Central memory CD8-positive, alpha-beta T cell (primary cell): ENCODE measurements around the gene SNRPD3.

Experiments
- ATAC-seq: fragments of 150-1000 bp; cut with Tn5 transposase; replicated peaks from 2 replicates; pipeline ENCODE4 v1.10.0; 2022; ENCODE audit warnings: mild to moderate bottlenecking, moderate FRiP score, moderate number of reproducible peaks; ENCODE audit not compliant: poor library complexity, severe bottlenecking; ENCODE audit errors: extremely low read depth
- DNase-seq, 2 donors: peaks; one replicate each; pipeline ENCODE4 v3.0.0; 2021; ENCODE audit warnings: low spot score in 2 of 2
- H3K27ac Mint-ChIP-seq: one replicate; pipeline ENCODE4 v1.8.0; 2022; ENCODE audit warnings: low read depth, mild to moderate bottlenecking, moderate library complexity, mixed read lengths
- H3K27me3 Mint-ChIP-seq: one replicate; pipeline ENCODE4 v1.8.0; 2022; ENCODE audit warnings: mixed read lengths
- H3K36me3 Mint-ChIP-seq: one replicate; pipeline ENCODE4 v1.8.0; 2022; ENCODE audit warnings: mild to moderate bottlenecking, moderate library complexity, mixed read lengths; ENCODE audit not compliant: insufficient read depth
- H3K4me1 Mint-ChIP-seq: one replicate; pipeline ENCODE4 v1.8.0; 2022; ENCODE audit warnings: mixed read lengths
- H3K4me3 Mint-ChIP-seq: one replicate; pipeline ENCODE4 v1.8.0; 2022; ENCODE audit warnings: mild to moderate bottlenecking, moderate library complexity, mixed read lengths
- H3K9me3 Mint-ChIP-seq: one replicate; pipeline ENCODE4 v1.8.0; 2022; ENCODE audit warnings: mixed read lengths

The SNRPD3 gene

DNA sequence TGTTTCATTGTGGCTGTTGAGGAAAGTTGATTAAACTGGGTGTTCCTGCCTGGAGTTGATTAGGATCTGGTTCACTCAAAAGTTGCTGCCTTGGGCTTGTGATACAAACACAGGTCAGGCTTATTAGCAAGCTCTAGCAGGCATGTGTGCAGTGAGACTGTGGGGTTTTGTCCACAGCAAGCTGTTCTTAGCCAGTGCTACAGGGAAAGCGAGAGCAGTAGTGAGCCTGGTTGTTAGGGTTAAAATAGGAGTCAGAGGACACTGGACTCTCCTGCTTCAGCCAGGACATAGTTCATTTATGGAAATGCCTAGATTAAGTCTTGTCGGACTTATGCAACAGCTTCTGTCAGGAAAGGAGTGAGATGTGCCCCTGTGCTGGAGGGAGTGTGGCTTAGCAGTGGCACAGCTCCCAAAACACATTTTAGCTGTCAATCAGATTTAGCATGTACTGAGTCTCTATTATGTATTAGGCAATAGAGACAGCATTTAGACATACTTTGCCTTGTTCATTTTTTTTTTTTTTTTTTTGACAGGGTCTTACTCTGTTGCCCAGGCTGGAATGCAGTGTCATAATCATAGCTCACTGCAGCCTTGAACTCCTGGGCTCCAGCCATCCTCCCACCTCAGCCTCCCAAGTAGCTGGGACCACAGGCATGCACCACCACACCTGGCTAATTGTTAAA, 8.7 kb downstream of the SNRPD3 start:
- ATAC-seq = no peak
- peak overlapping the region; percentile 44 for H3K27ac Mint-ChIP-seq
- no peak overlapping the region for H3K4me3 Mint-ChIP-seq
- no peaks in the 10 kb centered on the region for H3K9me3 Mint-ChIP-seq
- H3K36me3 Mint-ChIP-seq = peaks cover 56% of the 10 kb centered on the region
- H3K4me1 Mint-ChIP-seq = peaks cover 43% of the 10 kb centered on the region
- no peaks in the 10 kb centered on the region for H3K27me3 Mint-ChIP-seq
- DNase-seq = no peak

- Mint-ChIP-seq H3K36me3 (peaks cover 58% of the 10 kb centered on the region), H3K4me3 (no peak overlapping the region), H3K27me3 (no peaks in the 10 kb centered on the region), H3K27ac (no peak overlapping the region), H3K4me1 (peaks cover 43% of the 10 kb centered on the region), H3K9me3 (no peaks in the 10 kb centered on the region)
- no peak for DNase-seq
- ATAC-seq = no peak
These were observed 9.3 kb downstream of the SNRPD3 start for GRCh38 chr22:24565077-24565476.

- H3K36me3 Mint-ChIP-seq = peaks cover 55% of the 10 kb centered on the region
- no peaks in the 10 kb centered on the region for H3K9me3 Mint-ChIP-seq
- no peak for DNase-seq
- no peaks in the 10 kb centered on the region for H3K27me3 Mint-ChIP-seq
- H3K4me1 Mint-ChIP-seq = peaks cover 38% of the 10 kb centered on the region
- ATAC-seq = no peak
- H3K27ac Mint-ChIP-seq = no peak overlapping the region
- no peak overlapping the region for H3K4me3 Mint-ChIP-seq
These were observed 11.2 kb downstream of the SNRPD3 start for GRCh38 chr22:24566899-24567511.

DNA sequence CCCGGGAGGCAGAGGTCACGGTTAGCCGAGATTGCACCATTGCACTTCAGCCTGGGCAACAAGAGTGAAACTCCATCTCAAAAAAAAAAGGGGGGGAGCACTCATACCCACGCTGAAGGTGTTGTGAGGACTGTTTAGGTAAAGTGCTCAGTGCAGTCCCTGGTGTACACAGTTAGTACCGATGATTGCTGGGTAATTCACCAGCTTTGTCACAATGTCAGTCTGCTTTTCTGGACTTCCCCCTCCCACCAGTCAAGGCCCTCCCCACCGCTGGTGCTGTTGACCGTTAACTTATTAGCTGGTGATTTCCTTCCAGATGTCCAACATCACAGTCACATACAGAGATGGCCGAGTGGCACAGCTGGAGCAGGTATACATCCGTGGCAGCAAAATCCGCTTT, 11.9 kb downstream of the SNRPD3 start:
- Mint-ChIP-seq H3K9me3 (no peaks in the 10 kb centered on the region), H3K27me3 (no peaks in the 10 kb centered on the region), H3K36me3 (peaks cover 56% of the 10 kb centered on the region), H3K27ac (no peak overlapping the region), H3K4me1 (peaks cover 37% of the 10 kb centered on the region), H3K4me3 (no peak overlapping the region)
- no peak for ATAC-seq
- DNase-seq = no peak

DNA sequence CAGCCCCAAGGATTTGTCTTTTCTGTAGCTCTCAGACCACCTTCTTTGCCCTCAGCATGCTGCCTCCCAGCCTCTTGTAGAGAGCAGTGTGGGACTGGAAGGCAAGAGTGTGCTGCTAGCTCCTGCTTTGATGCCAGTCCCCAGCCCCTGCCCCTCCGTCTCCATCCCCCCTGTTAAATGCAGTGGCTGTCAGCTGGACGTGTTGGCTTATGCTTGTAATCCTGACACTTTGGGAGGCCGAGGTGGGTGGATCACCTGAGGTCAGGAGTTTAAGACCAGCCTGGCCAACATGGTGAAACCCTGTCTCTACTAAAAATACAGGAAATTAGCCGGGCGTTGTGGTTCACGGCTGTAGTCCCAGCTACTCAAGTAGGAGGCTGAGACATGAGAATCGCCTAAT, 15.5 kb downstream of the SNRPD3 start:
- Mint-ChIP-seq H3K4me3 (no peak overlapping the region), H3K36me3 (peaks cover 57% of the 10 kb centered on the region), H3K4me1 (peaks cover 10% of the 10 kb centered on the region), H3K27ac (no peak overlapping the region), H3K9me3 (no peaks in the 10 kb centered on the region), H3K27me3 (no peaks in the 10 kb centered on the region)
- DNase-seq (no peak), ATAC-seq (no peak)

GRCh38 chr22:24576778-24577177, 21.0 kb downstream of the SNRPD3 start:
- no peak for ATAC-seq

DNA sequence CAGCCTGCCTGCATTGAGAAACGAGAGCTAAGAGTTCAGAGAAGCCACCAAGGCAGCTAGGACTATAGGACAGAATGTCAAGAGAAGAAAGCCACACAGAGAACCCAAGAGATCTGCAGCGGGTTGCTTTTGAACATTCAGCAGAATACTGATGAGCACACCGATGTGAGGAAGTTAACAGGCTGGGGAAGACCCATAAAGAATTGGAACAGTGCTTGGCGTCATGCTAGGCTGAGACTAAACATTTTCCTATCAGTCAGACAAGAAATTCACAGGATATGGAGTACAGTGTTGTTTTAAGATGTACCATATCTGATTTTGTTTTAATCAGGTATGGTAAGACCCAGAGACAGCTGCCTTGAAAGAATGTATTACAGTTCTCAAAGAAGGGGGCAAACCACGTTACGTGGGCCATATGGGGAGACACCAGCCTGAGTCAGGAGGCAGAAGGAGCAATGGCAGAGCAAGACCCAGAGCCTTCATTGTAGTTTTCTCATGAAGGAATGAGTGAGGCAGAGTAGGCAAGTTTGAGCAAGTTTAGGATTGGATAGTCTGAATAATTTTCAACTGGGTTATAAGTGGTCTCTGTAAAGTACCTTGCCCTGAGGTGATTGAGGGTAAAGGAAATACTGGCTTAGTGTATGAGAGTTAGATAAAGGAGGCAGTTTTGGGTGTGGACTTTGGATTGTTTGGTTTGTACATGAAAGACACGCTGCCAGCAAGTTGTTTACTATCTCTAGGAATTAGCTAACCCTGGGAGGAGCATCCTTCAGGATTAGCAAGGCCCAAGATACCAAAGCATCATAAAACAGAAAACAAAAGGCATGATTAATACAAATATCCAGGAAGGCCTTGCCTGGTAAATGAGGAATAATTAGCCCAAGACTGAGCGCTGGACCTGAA, 22.8 kb downstream of the SNRPD3 start:
- Mint-ChIP-seq H3K27me3 (no peaks in the 10 kb centered on the region), H3K36me3 (peaks cover 19% of the 10 kb centered on the region), H3K9me3 (no peaks in the 10 kb centered on the region), H3K27ac (peak overlapping the region; percentile 58), H3K4me3 (no peak overlapping the region), H3K4me1 (peaks cover 5% of the 10 kb centered on the region)
- ATAC-seq (no peak), DNase-seq (no peak)

More at GRCh38 chr22:24576778-24577177, 21.0 kb downstream of the SNRPD3 start:
- Mint-ChIP-seq H3K27ac (peak overlapping the region; percentile 65), H3K4me1 (peaks cover 5% of the 10 kb centered on the region), H3K9me3 (no peaks in the 10 kb centered on the region), H3K4me3 (no peak overlapping the region), H3K36me3 (peaks cover 33% of the 10 kb centered on the region), H3K27me3 (no peaks in the 10 kb centered on the region)
- no peak for DNase-seq

DNA sequence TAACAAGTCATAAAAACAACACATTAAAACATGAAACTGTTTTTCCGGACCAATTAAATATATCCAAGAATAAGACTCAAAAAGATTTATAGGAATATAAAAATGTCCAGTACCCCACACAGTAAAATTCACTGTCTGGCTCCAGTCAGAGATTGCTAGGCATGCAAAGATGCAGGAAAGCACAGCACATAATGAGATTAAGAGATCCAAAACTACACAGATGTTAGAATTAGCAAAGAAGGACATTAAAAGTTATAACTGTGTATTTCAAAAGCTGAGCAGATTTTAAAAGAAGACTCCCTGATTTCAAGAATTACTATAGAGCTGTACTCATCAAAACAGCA, 23.4 kb downstream of the SNRPD3 start:
- Mint-ChIP-seq H3K36me3 (peaks cover 15% of the 10 kb centered on the region), H3K4me1 (peaks cover 5% of the 10 kb centered on the region), H3K9me3 (no peaks in the 10 kb centered on the region), H3K27me3 (no peaks in the 10 kb centered on the region), H3K4me3 (no peak overlapping the region), H3K27ac (no peak overlapping the region)
- DNase-seq = no peak
- ATAC-seq = no peak

- Mint-ChIP-seq H3K9me3 (no peaks in the 10 kb centered on the region), H3K36me3 (peaks cover 9% of the 10 kb centered on the region), H3K27ac (no peak overlapping the region), H3K4me1 (peaks cover 5% of the 10 kb centered on the region), H3K27me3 (no peaks in the 10 kb centered on the region), H3K4me3 (no peak overlapping the region)
- DNase-seq = no peak
- no peak for ATAC-seq
These were observed 24.5 kb downstream of the SNRPD3 start for GRCh38 chr22:24580276-24580675.

DNA sequence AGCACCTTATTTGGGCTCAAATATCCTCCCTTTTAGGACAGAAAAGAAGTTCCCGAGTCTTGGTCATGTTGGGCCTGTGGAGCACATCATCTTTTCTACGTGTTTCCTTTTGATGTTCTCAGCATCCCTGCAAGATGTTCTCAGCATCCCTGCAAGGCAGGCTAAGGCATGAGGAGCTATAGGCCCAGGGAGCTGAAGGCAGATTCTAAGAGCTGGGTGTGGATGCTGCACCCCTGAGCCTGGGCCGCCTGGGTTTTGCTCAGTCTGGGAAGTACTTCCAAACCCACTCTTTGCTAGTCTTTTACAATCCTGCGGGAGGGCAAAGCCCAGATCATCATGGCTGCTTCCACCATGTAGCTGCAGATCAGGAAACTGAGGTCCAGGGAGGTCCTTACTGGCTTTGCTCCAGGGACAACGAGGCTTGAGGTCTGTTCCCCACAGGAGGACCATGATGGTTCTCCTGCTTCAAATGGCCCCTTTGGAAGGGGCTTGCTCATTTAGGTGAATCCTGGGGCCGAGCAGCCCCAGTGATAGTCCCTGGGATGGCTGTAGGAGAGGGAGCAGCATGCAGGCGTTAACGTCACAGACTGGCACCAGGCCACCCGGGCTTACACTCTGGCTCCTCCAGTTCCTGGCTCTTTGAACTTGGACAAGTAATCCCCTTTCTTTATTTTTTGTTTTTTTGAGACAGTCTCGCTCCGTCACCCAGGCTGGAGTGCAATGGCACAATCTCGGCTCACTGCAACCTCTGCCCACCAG, 26.4 kb downstream of the SNRPD3 start:
- Mint-ChIP-seq H3K36me3 (no peaks in the 10 kb centered on the region), H3K27me3 (no peaks in the 10 kb centered on the region), H3K4me1 (peaks cover 5% of the 10 kb centered on the region), H3K9me3 (no peaks in the 10 kb centered on the region), H3K4me3 (no peak overlapping the region), H3K27ac (peak overlapping the region; percentile 46)
- DNase-seq = no peak
- ATAC-seq = no peak

DNA sequence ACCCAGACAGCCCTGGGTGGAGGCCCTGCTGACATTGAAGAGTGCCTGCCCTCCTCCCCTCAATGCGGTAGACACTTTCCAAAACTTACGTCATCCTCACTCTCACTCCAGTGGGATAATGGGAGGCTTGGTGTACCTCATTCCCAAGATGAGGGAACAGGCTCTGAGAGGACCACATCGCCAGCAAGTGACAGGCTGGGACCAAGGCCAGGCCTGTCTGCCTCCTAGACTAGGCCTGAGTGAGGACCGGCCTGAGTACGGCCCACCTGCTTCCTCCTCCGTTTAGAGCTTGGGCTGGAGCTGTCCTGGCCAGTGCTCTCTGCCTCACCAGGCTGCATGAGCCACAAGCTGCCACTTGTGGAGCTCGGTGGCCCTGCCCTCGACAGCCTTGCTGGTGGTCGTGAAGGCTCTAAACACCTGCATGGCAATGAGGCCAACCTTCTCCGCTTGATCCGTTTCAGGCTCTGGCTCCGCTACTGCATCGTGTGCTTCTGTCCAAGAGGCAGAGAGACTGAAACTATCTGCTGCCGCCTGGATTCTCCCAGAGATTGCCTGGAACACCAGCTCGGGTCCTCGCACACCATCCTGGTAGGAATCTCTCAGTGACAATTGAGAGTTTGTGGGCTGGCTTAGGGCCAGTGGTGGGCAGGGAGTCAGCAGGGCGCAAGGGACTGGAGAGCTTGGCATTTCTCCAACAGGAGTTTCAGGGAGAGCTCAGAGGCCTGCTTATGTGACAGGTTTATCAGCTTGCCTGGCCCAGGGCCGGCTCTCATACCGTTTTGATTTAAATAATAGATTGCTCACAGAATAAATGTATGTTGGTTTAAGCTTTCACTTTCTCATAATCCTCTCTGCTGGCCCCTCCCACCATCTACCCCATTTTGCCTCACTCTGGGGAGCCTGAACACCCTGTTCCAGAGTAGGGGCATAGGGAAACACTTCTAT, 27.7 kb downstream of the SNRPD3 start:
- DNase-seq (no peak), ATAC-seq (no peak)
- H3K27ac Mint-ChIP-seq = no peak overlapping the region
- H3K4me1 Mint-ChIP-seq = peaks cover under 1% of the 10 kb centered on the region
- H3K9me3 Mint-ChIP-seq = no peaks in the 10 kb centered on the region
- no peaks in the 10 kb centered on the region for H3K36me3 Mint-ChIP-seq
- no peak overlapping the region for H3K4me3 Mint-ChIP-seq
- H3K27me3 Mint-ChIP-seq = no peaks in the 10 kb centered on the region
